RCC 7860 (cell line): ENCODE results near the gene ABR.
A peak's percentile ranks its signal among the peaks of the same experiment; 100 is the strongest.
"Not testable (repeated sequence)": the region's sequence is repeated elsewhere in the genome, so short reads cannot be mapped to it uniquely, and the experiment has no call there.

Source experiments
- DNase-seq: peaks from one replicate; pipeline ENCODE4 v3.0.0-alpha.2; 2015; ENCODE audit warnings: low spot score
- FAIRE-seq: peaks from 2 replicates; lab custom pipeline; 2012; peaks lifted over from hg19 to GRCh38; lab: Jason Lieb, UNC

ABR gene

GRCh38 chr17:1150863-1151600 lies 28.7 kb downstream of the ABR start:
- FAIRE-seq (no peak), DNase-seq (no peak)

- FAIRE-seq (no peak), DNase-seq (no peak)
These were observed 29.9 kb downstream of the ABR start for GRCh38 chr17:1149869-1150268.

- FAIRE-seq = no peak
- DNase-seq = peak; percentile 44
These were observed 32.1 kb downstream of the ABR start for GRCh38 chr17:1147664-1148063.

GRCh38 chr17:1146561-1147265 lies 33.1 kb downstream of the ABR start:
- FAIRE-seq = no peak
- DNase-seq = no peak

- no peak for FAIRE-seq
These were observed 34.3 kb downstream of the ABR start for GRCh38 chr17:1145311-1145986.

GRCh38 chr17:1144162-1144561 lies 35.6 kb downstream of the ABR start:
- DNase-seq (no peak), FAIRE-seq (no peak)

More at GRCh38 chr17:1145311-1145986, 34.3 kb downstream of the ABR start:
- DNase-seq = no peak

- peak; percentile 5 for DNase-seq
- FAIRE-seq = no peak
These were observed 36.2 kb downstream of the ABR start for GRCh38 chr17:1143573-1143972.

GRCh38 chr17:1142561-1142971 lies 37.2 kb downstream of the ABR start:
- DNase-seq (no peak), FAIRE-seq (no peak)

GRCh38 chr17:1137465-1137894 lies 42.3 kb downstream of the ABR start:
- DNase-seq = no peak
- no peak for FAIRE-seq

- FAIRE-seq (no peak), DNase-seq (no peak)
These were observed 43.0 kb downstream of the ABR start for GRCh38 chr17:1136748-1137147.

- no peak for FAIRE-seq
- no peak for DNase-seq
These were observed 45.0 kb downstream of the ABR start for GRCh38 chr17:1134634-1135324.

- no peak for FAIRE-seq
- no peak for DNase-seq
These were observed 49.6 kb downstream of the ABR start for GRCh38 chr17:1130191-1130590.

- not testable (repeated sequence) for DNase-seq, FAIRE-seq
These were observed 51.3 kb downstream of the ABR start for GRCh38 chr17:1128463-1128862.

GRCh38 chr17:1126801-1127550 lies 52.8 kb downstream of the ABR start:
- FAIRE-seq (no peak), DNase-seq (no peak)

- DNase-seq = no peak
- FAIRE-seq = no peak
These were observed 53.5 kb downstream of the ABR start for GRCh38 chr17:1126250-1126797.

GRCh38 chr17:1125788-1126145 lies 54.0 kb downstream of the ABR start:
- FAIRE-seq = no peak
- no peak for DNase-seq

- FAIRE-seq (no peak), DNase-seq (no peak)
These were observed 54.6 kb downstream of the ABR start for GRCh38 chr17:1124896-1125787.

- DNase-seq (no peak), FAIRE-seq (no peak)
These were observed 55.7 kb downstream of the ABR start for GRCh38 chr17:1123921-1124715.
